ENCODE measurements around the gene ICAM1. TPM values are rescaled to one million over a fixed set of nuclear protein-coding genes. Genes with fewer than 3 reads are reported as not detected.

Gene ICAM1, protein sequence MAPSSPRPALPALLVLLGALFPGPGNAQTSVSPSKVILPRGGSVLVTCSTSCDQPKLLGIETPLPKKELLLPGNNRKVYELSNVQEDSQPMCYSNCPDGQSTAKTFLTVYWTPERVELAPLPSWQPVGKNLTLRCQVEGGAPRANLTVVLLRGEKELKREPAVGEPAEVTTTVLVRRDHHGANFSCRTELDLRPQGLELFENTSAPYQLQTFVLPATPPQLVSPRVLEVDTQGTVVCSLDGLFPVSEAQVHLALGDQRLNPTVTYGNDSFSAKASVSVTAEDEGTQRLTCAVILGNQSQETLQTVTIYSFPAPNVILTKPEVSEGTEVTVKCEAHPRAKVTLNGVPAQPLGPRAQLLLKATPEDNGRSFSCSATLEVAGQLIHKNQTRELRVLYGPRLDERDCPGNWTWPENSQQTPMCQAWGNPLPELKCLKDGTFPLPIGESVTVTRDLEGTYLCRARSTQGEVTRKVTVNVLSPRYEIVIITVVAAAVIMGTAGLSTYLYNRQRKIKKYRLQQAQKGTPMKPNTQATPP
- total RNA-seq = 10 to 100 TPM; 14.7 to 50.1 (median 43.1) TPM

DNA sequence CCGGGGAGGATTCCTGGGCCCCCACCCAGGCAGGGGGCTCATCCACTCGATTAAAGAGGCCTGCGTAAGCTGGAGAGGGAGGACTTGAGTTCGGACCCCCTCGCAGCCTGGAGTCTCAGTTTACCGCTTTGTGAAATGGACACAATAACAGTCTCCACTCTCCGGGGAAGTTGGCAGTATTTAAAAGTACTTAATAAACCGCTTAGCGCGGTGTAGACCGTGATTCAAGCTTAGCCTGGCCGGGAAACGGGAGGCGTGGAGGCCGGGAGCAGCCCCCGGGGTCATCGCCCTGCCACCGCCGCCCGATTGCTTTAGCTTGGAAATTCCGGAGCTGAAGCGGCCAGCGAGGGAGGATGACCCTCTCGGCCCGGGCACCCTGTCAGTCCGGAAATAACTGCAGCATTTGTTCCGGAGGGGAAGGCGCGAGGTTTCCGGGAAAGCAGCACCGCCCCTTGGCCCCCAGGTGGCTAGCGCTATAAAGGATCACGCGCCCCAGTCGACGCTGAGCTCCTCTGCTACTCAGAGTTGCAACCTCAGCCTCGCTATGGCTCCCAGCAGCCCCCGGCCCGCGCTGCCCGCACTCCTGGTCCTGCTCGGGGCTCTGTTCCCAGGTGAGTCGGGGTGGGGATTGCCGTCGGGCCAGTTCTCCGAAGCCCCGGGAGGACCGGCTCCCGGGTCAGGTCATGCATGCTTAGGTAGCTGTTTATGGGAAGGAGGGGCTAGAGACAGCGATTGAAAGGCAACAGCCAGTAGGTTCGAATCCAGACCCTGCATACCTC, at the start of gene ICAM1:
TSS of gene ICAM1 (plus strand) at position 505 of the 779 bp plus-strand sequence. CDS start at position 545, 40 bp downstream.
- peak; percentile 50 to 69 for DNase-seq (ENCODE audit: low spot score in 2 of 2)
- WGBS, 2 donors = 4 to 7% methylated on average over 31 to 47 of the region's 51 CpGs
- peaks cover 0 to 14% (median 0%) of the 10 kb centered on the region in 3 donors for H3K36me3 ChIP-seq
- H3K9me3 ChIP-seq = no peaks in the 10 kb centered on the region
- H3K4me3 ChIP-seq = peak within 1 kb of the TSS; percentile 17 to 59 (median 50)
- TF ChIP-seq, protein P1, sequence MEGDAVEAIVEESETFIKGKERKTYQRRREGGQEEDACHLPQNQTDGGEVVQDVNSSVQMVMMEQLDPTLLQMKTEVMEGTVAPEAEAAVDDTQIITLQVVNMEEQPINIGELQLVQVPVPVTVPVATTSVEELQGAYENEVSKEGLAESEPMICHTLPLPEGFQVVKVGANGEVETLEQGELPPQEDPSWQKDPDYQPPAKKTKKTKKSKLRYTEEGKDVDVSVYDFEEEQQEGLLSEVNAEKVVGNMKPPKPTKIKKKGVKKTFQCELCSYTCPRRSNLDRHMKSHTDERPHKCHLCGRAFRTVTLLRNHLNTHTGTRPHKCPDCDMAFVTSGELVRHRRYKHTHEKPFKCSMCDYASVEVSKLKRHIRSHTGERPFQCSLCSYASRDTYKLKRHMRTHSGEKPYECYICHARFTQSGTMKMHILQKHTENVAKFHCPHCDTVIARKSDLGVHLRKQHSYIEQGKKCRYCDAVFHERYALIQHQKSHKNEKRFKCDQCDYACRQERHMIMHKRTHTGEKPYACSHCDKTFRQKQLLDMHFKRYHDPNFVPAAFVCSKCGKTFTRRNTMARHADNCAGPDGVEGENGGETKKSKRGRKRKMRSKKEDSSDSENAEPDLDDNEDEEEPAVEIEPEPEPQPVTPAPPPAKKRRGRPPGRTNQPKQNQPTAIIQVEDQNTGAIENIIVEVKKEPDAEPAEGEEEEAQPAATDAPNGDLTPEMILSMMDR (IDR thresholded peaks at IDR 0.05) = peak in 3 of 5 experiments; percentile 11 to 47 (median 32)
- peak in 1 of 2 donors; percentile 49 for TF ChIP-seq POLR2A (IDR thresholded peaks at IDR 0.05)
- peak in 1 of 2 donors; percentile 87 for TF ChIP-seq EP300 (IDR thresholded peaks at IDR 0.05)
- H3K4me1 ChIP-seq = peaks cover 0 to 35% (median 13%) of the 10 kb centered on the region in 4 donors
- H3K27me3 ChIP-seq = peaks cover 0 to 13% of the 10 kb centered on the region in 2 donors
- H3K27ac ChIP-seq = peak within 1 kb of the TSS; percentile 37 to 87 (median 85)

DNA sequence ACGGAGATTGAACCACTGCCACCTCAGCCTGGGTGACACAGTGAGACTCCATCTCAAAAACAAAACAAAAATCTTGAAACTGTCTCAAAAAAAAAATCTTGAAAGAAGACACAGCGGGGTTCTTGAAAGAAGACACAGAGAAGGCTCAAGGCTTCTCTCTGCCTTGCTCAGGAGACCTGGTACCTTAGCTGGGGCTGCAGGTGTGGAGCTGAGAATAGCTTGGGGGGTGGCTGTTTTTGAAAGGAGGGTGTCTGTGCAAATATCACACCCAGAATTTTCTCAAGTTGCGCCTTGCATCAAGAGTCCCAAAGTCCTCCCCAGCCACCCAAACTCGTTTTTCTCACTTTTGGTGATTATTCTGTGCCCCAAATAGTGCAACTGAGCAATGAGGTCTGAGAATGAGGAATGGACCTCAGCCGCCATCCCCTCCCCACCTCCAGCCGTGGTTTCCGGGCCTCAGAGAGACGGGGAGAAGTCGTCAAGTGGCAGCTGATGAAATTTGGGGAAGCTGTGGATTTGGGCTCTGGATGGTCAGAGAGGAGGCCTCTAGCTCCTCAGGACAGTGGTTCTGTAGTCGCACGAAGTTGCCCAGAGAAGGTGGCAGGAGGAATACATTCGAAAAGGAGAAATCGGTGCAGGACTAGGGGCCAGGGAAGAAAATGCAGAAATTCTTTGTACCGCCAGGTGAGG, 48.6 kb upstream of the ICAM1 start:
- H3K4me1 ChIP-seq = peaks cover 0 to 40% (median 10%) of the 10 kb centered on the region in 4 donors
- no peaks in the 10 kb centered on the region for H3K27me3 ChIP-seq
- 81% methylated on average over 14 of the region's 14 CpGs for WGBS, 2 donors
- peaks cover 0 to 45% (median 0%) of the 10 kb centered on the region in 3 donors for H3K36me3 ChIP-seq
- H3K9me3 ChIP-seq = no peaks in the 10 kb centered on the region
- peak overlapping the region in 1 of 4 donors; percentile 17 for H3K27ac ChIP-seq
- TF ChIP-seq POLR2A (IDR thresholded peaks at IDR 0.05) = no peak
- TF ChIP-seq EP300 (IDR thresholded peaks at IDR 0.05) = no peak
- TF ChIP-seq, protein P1 (IDR thresholded peaks at IDR 0.05) = no peak
- no peak for DNase-seq (ENCODE audit: low spot score in 2 of 2)
- no peak overlapping the region for H3K4me3 ChIP-seq

DNA sequence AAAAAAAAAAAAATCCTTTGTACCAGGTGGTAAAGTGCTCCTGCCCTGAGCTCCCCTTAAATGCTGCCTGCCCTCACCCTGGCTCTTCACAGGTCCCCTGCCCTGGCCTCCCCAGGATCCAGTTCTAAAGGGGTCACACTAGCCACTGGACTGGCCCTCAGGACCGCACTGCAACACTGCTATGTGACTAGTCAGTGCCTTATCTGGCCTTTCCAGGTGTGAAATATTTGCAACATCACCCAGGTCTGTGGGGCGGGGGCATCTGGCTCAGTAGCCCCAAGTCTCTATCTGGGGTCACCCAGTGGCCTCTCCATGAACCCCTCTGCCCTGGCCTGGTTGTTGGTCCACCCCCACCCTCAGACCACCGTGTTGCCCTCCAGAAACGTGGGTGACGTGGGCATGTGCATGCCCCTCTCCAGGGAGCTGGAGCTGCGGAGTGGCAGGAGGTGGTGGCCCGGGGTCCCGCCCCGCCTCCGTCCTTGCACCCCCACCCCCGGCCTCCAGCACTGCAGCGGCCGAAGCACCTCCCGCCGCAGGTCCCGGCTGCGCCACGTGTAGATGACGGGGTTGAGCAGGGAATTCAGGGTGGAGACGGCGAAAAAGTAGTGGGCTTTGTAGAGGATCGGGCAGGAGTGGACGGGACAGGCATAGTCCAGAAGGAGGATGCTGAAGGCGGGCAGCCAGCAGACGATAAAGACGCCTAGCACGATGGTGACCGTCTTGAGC, 47.3 kb upstream of the ICAM1 start:
- DNase-seq (ENCODE audit: low spot score in 2 of 2) = no peak
- H3K9me3 ChIP-seq = no peaks in the 10 kb centered on the region

DNA sequence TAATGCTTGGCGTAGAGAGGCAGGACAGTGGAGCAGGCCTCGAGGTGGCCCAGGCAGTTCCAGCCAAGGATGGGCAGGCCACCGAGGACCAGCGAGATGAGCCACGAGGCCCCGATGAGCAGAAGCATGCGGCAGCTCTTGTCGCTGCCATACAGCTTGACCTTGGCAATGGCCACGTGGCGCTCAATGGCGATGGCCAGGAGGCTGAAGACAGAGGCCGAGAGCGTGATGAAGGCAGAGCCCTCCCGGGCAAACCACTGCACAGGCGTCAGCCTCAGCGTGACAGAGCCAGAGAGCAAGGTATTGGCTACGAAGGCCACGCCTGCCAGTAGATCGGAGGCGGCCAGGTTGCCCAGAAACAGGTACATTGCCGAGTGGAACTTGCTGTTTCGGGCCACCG, 46.6 kb upstream of the ICAM1 start:
- Histone ChIP-seq H3K4me3 (no peak overlapping the region), H3K27me3 (no peaks in the 10 kb centered on the region), H3K27ac (peak overlapping the region in 2 of 4 donors; percentile 3 to 95), H3K36me3 (peaks cover 0 to 33% (median 0%) of the 10 kb centered on the region in 3 donors), H3K4me1 (peaks cover 0 to 59% (median 20%) of the 10 kb centered on the region in 4 donors), H3K9me3 (no peaks in the 10 kb centered on the region)
- DNase-seq (ENCODE audit: low spot score in 2 of 2) = no peak
- TF ChIP-seq EP300 (IDR thresholded peaks at IDR 0.05) (no peak), POLR2A (IDR thresholded peaks at IDR 0.05) (no peak)
- TF ChIP-seq, protein P1 (IDR thresholded peaks at IDR 0.05) = no peak
- WGBS, 2 donors = 93 to 98% methylated on average over 21 to 23 of the region's 23 CpGs

More for the DNA sequence above, 47.3 kb upstream of the ICAM1 start:
- Histone ChIP-seq H3K4me1 (peaks cover 0 to 52% (median 18%) of the 10 kb centered on the region in 4 donors), H3K27ac (peak overlapping the region in 1 of 4 donors; percentile 95), H3K4me3 (no peak overlapping the region), H3K27me3 (no peaks in the 10 kb centered on the region), H3K36me3 (peaks cover 0 to 33% (median 0%) of the 10 kb centered on the region in 3 donors)
- TF ChIP-seq, protein P1 (IDR thresholded peaks at IDR 0.05) = no peak
- no peak for TF ChIP-seq POLR2A (IDR thresholded peaks at IDR 0.05)
- no peak for TF ChIP-seq EP300 (IDR thresholded peaks at IDR 0.05)
- 90 to 93% methylated on average over 28 of the region's 28 CpGs for WGBS, 2 donors
